Smooth muscle cell (in vitro differentiated cells): ENCODE measurements around the gene THRB. TPM values are rescaled to one million over a fixed set of nuclear protein-coding genes. Genes with fewer than 3 reads are reported as not detected.

Source experiments
- DNase-seq: peaks from one replicate; lab custom pipeline; 2025; ENCODE audit not compliant: unreplicated experiment; lab: John Stamatoyannopoulos, UW
- H2AFZ ChIP-seq: fragments of 200-600 bp; sonication (generic); 2 replicates; pipeline ENCODE4 v1.6.0; 2016; ENCODE audit warnings: antibody characterized with exemption, low read depth, mild to moderate bottlenecking
- H3F3A ChIP-seq: fragments of 200-600 bp; sonication (generic); 2 replicates; pipeline ENCODE4 v1.6.0; 2017; ENCODE audit warnings: antibody characterized with exemption, low read depth
- H3K27ac ChIP-seq: fragments of 200-600 bp; sonication (generic); 2 replicates; pipeline ENCODE4 v1.5.1; 2016; ENCODE audit warnings: low read depth, mild to moderate bottlenecking
- H3K27me3 ChIP-seq: fragments of 200-600 bp; sonication (generic); 2 replicates; pipeline ENCODE4 v1.6.1; 2016; ENCODE audit warnings: low read depth, mild to moderate bottlenecking
- H3K36me3 ChIP-seq: fragments of 200-600 bp; sonication (generic); 2 replicates; pipeline ENCODE4 v1.5.1; 2016; ENCODE audit warnings: low read depth
- H3K4me1 ChIP-seq: fragments of 200-600 bp; sonication (generic); 2 replicates; pipeline ENCODE4 v1.5.1; 2016; ENCODE audit warnings: low read depth
- H3K4me2 ChIP-seq: fragments of 200-600 bp; sonication (generic); 2 replicates; pipeline ENCODE4 v1.6.0; 2016; ENCODE audit warnings: mild to moderate bottlenecking
- H3K4me3 ChIP-seq: fragments of 200-600 bp; sonication (generic); 2 replicates; pipeline ENCODE4 v1.5.1; 2016; ENCODE audit warnings: mild to moderate bottlenecking
- H3K79me2 ChIP-seq: fragments of 200-600 bp; sonication (generic); 2 replicates; pipeline ENCODE4 v1.6.0; 2016; ENCODE audit warnings: low read depth, mild to moderate bottlenecking
- H3K9ac ChIP-seq: fragments of 200-600 bp; sonication (generic); 2 replicates; pipeline ENCODE4 v1.6.0; 2016; ENCODE audit warnings: low read depth
- H3K9me3 ChIP-seq: fragments of 200-600 bp; sonication (generic); replicated peaks from 2 replicates; pipeline ENCODE4 v1.5.1; 2016; ENCODE audit warnings: low read depth
- H4K20me1 ChIP-seq: fragments of 200-600 bp; sonication (generic); 2 replicates; pipeline ENCODE4 v1.6.0; 2016; ENCODE audit warnings: low read depth
- WGBS: methylation state at CpG from one replicate; pipeline ENCODE4 v1.1.7; 2016; ENCODE audit warnings: low lambda C conversion rate; 5-methylcytosine and 5-hydroxymethylcytosine counted together
- polyA plus RNA-seq: library from polyadenylated mRNA; unstranded; fragments of >200 nt; fragmentation: Nextera tagmentation; extraction: Ambion mirVana; gene quantifications from 2 replicates; pipeline ENCODE4 v1.2.1, GENCODE V29; 2016
- total RNA-seq: library from RNA; depleted of rRNA; stranded (reverse); fragments of >200 nt; gene quantifications from 2 replicates; pipeline ENCODE4 v1.2.3, GENCODE V29; 2014
- TF ChIP-seq, protein P1 (sequence below): fragments of 200-600 bp; sonication (generic); IDR thresholded peaks from 2 replicates; pipeline ENCODE4 v1.5.1; 2017; ENCODE audit warnings: borderline replicate concordance, mild to moderate bottlenecking, antibody characterized with exemption; ENCODE audit not compliant: insufficient read depth, poor library complexity, severe bottlenecking

The THRB gene
- total and polyA plus RNA-seq, 2 experiments from 2014 or later = 5.6 to 43.8 TPM

DNA sequence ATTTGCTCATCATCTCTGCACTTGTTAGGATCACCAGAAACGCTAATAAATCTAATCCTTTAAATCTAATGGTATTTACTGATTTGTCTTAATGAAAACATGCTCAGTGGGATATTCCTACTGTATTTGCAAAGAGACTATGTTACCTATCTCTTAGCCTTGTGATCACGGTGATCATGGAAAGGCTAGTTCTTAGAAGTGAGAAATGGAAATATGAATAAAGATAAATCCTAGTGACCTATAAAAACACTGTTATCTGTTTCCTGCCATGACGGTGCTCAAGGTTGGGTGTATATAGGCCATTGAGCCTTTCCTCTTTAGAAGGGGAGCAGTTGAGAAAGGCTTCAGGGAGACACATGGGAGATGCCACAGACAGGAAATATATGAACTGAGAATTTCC lies 116.3 kb downstream of the THRB start:
- WGBS = 82% methylated on average over 3 of the region's 3 CpGs
- no peaks in the 10 kb centered on the region for H3K36me3 ChIP-seq
- peaks cover 5% of the 10 kb centered on the region for H3K27me3 ChIP-seq
- H3F3A ChIP-seq = no peaks in the 10 kb centered on the region
- H2AFZ ChIP-seq = no peak overlapping the region
- H3K4me2 ChIP-seq = no peak overlapping the region
- H3K27ac ChIP-seq = no peak overlapping the region
- no peaks in the 10 kb centered on the region for H4K20me1 ChIP-seq
- H3K4me1 ChIP-seq = no peaks in the 10 kb centered on the region
- peaks cover 3% of the 10 kb centered on the region for H3K79me2 ChIP-seq
- TF ChIP-seq, protein P1, sequence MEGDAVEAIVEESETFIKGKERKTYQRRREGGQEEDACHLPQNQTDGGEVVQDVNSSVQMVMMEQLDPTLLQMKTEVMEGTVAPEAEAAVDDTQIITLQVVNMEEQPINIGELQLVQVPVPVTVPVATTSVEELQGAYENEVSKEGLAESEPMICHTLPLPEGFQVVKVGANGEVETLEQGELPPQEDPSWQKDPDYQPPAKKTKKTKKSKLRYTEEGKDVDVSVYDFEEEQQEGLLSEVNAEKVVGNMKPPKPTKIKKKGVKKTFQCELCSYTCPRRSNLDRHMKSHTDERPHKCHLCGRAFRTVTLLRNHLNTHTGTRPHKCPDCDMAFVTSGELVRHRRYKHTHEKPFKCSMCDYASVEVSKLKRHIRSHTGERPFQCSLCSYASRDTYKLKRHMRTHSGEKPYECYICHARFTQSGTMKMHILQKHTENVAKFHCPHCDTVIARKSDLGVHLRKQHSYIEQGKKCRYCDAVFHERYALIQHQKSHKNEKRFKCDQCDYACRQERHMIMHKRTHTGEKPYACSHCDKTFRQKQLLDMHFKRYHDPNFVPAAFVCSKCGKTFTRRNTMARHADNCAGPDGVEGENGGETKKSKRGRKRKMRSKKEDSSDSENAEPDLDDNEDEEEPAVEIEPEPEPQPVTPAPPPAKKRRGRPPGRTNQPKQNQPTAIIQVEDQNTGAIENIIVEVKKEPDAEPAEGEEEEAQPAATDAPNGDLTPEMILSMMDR = no peak
- H3K4me3 ChIP-seq = no peak overlapping the region
- DNase-seq = no peak
- H3K9me3 ChIP-seq = no peaks in the 10 kb centered on the region
- no peak overlapping the region for H3K9ac ChIP-seq

DNA sequence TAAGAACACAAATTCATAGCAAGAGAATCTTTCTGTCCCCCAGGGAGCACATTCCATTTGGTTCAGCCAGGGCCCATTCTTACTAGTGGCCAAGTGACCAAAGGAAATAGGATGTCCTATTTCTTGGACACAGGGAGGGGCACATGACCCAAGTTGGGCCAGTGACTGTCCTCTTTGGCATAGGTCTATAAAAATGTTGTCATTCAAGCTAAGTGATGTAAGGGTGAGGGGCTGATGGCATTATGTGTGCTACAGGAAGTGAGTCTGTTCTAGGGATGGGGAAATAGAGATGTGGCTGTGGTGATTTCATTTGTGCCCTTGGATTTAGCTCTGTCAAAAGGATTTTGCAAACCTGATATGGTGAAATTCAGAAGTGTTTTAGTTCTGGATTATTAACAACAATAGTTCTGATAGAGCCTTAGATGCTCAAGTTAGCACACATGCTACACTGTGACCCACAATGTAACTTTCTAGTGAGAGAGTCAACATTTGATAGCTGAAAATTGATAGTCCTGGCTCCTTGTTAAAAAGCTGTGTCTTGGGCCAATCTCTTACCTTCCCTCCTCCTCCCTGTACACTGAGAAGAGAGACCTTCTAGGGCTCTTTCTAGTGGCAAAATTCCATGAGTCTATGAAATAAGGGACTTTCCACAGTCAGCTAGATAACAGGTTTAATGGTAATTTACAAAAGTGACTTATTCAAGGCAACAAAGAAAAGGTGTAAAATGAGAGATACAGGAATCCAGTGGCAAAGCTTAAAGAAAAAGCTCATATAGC lies 117.2 kb downstream of the THRB start:
- no peaks in the 10 kb centered on the region for H4K20me1 ChIP-seq
- H3K79me2 ChIP-seq = no peaks in the 10 kb centered on the region
- H3K27ac ChIP-seq = no peak overlapping the region
- H3K36me3 ChIP-seq = no peaks in the 10 kb centered on the region
- H3K27me3 ChIP-seq = peaks cover under 1% of the 10 kb centered on the region
- no peak overlapping the region for H3K9ac ChIP-seq
- H3K4me1 ChIP-seq = no peaks in the 10 kb centered on the region
- H3F3A ChIP-seq = no peaks in the 10 kb centered on the region
- no peaks in the 10 kb centered on the region for H3K9me3 ChIP-seq
- DNase-seq = no peak
- TF ChIP-seq, protein P1 = no peak
- H2AFZ ChIP-seq = no peak overlapping the region
- H3K4me2 ChIP-seq = no peak overlapping the region
- no peak overlapping the region for H3K4me3 ChIP-seq

DNA sequence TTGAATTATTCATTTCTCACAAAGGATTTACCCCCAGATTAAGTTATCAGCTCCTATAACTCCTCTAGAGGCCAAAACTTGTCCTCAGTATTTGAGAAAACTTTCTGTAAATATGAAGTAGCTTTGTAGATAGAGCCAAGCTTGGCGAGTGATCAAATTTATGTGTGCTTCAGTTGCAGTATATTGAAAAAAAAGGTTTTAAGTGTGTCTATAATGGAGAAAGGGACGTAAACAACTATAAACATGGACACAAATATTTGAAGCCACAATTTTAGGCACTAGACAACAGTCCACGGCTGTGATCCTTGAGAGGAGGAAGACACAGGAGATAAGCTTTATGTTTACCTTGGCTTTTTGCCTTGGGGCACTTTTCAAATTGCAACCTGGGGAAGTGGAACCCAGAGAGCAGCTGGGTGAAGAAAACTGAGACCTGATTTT lies 118.7 kb downstream of the THRB start:
- H3K27me3 ChIP-seq = no peaks in the 10 kb centered on the region
- H3K4me1 ChIP-seq = no peaks in the 10 kb centered on the region
- no peak overlapping the region for H3K4me3 ChIP-seq
- TF ChIP-seq, protein P1 = no peak
- DNase-seq = no peak
- no peaks in the 10 kb centered on the region for H3K9me3 ChIP-seq
- no peak overlapping the region for H3K27ac ChIP-seq
- no peak overlapping the region for H3K4me2 ChIP-seq
- H4K20me1 ChIP-seq = no peaks in the 10 kb centered on the region
- no peaks in the 10 kb centered on the region for H3K79me2 ChIP-seq
- no peaks in the 10 kb centered on the region for H3F3A ChIP-seq
- no peak overlapping the region for H3K9ac ChIP-seq
- 60% methylated on average over 3 of the region's 3 CpGs for WGBS
- H3K36me3 ChIP-seq = no peaks in the 10 kb centered on the region
- H2AFZ ChIP-seq = no peak overlapping the region

DNA sequence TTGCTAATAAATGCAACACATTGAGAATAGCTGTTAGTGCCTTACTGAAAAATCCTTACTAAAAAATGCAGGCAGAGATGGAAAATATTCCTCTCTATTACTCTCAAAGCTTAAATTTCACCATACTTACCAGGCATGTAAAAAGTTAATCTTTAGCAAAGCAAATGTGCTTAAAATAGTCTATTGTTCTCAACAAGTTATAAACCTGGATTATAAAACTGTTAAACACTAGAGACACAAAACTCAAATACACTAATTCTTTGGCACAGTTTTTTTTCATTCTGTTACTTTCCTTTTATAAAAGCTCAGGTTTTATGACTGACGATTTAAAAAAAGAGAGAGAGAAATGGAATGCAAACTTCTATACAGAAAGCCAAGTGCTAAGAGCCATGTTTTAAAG lies 119.8 kb downstream of the THRB start:
- no peaks in the 10 kb centered on the region for H3K36me3 ChIP-seq
- no peaks in the 10 kb centered on the region for H3K79me2 ChIP-seq
- no peak overlapping the region for H3K27ac ChIP-seq
- no peaks in the 10 kb centered on the region for H4K20me1 ChIP-seq
- no peaks in the 10 kb centered on the region for H3K9me3 ChIP-seq
- no peaks in the 10 kb centered on the region for H3K4me1 ChIP-seq
- H3K4me3 ChIP-seq = no peak overlapping the region
- DNase-seq = no peak
- H2AFZ ChIP-seq = no peak overlapping the region
- no peak overlapping the region for H3K9ac ChIP-seq
- 89% methylated on average over 1 of the region's 1 CpG for WGBS
- H3K4me2 ChIP-seq = no peak overlapping the region
- no peaks in the 10 kb centered on the region for H3F3A ChIP-seq
- H3K27me3 ChIP-seq = no peaks in the 10 kb centered on the region
- TF ChIP-seq, protein P1 = no peak
